AG09319 (cell line): ENCODE measurements around the gene ELOVL6.

ENCODE experiments used
- DNase-seq: peaks from one replicate; pipeline ENCODE4 v3.0.0-alpha.2; 2010; ENCODE audit warnings: low read depth; ENCODE audit errors: extremely low read depth
- CTCF ChIP-seq: IDR thresholded peaks from 2 replicates; pipeline ENCODE4 v1.5.1; 2011; ENCODE audit warnings: low read depth, mild to moderate bottlenecking, inconsistent platforms, low read length, moderate library complexity

The ELOVL6 gene

GRCh38 chr4:110061076-110061475 lies 137.3 kb downstream of the ELOVL6 start:
- no peak for TF ChIP-seq CTCF
- no peak for DNase-seq

GRCh38 chr4:110059556-110060191 lies 138.7 kb downstream of the ELOVL6 start:
- no peak for DNase-seq
- no peak for TF ChIP-seq CTCF

- no peak for DNase-seq
- TF ChIP-seq CTCF: no peak
These were observed 139.7 kb downstream of the ELOVL6 start for GRCh38 chr4:110058677-110059076.

GRCh38 chr4:110055158-110055768 lies 143.2 kb downstream of the ELOVL6 start:
- DNase-seq: no peak
- TF ChIP-seq CTCF: no peak

- DNase-seq: no peak
- peak; percentile 88 for TF ChIP-seq CTCF
These were observed 148.2 kb downstream of the ELOVL6 start for GRCh38 chr4:110049951-110050925.

GRCh38 chr4:110046588-110047049 lies 151.8 kb downstream of the ELOVL6 start:
- DNase-seq: no peak
- no peak for TF ChIP-seq CTCF
